B cell (primary cell): Measurements from ENCODE around the gene DCTN3. TPM values are rescaled to one million over a fixed set of nuclear protein-coding genes. Genes with fewer than 3 reads are reported as not detected.
"Not testable (repeated sequence)": the region's sequence is repeated elsewhere in the genome, so short reads cannot be mapped to it uniquely, and the experiment has no call there.

ENCODE experiments used
- ATAC-seq: fragments of 200-7000 bp; cut with Tn5 transposase; one replicate; pipeline ENCODE4 v1.10.0; 2021; ENCODE audit warnings: low read depth, mild to moderate bottlenecking, moderate number of reproducible peaks, moderate library complexity
- CTCF ChIA-PET: fragments of 350-600 bp; sonication (Branson Sonifier 250); formaldehyde crosslinking; loops from one replicate; lab custom pipeline; 2021; ENCODE audit warnings: antibody characterized with exemption, inconsistent platforms; lab: Charles Lee
- POLR2A ChIA-PET: fragments of 350-600 bp; sonication (Branson Sonifier 250); formaldehyde crosslinking; loops from one replicate; lab custom pipeline; 2021; ENCODE audit warnings: antibody characterized with exemption; lab: Charles Lee
- DNase-seq: peaks from one replicate; pipeline ENCODE4 v3.0.0; 2013
- H2AFZ ChIP-seq: 2 replicates; pipeline ENCODE4 v1.6.1; 2012; ENCODE audit warnings: mild to moderate bottlenecking, low read depth, low read length; ENCODE audit not compliant: insufficient read depth, poor library complexity, severe bottlenecking
- H3K27ac ChIP-seq, 2 donors: 1 replicate in 1 of 2; 2 replicates in 1 of 2; pipeline ENCODE4 v1.5.1; 2012 to 2013; ENCODE audit warnings: low read length in 2 of 2, mild to moderate bottlenecking in 2 of 2, moderate library complexity in 1 of 2
- H3K27me3 ChIP-seq, 4 experiments: fragments of 200-600 bp in 1 of 4; sonication (generic) in 1 of 4; replicated peaks in 1 of 4; 1 replicate in 2 of 4; 2 replicates in 2 of 4; pipeline versions ENCODE4 v1.6.1 to v1.7.0; 2013 to 2016; ENCODE audit warnings: low read length in 3 of 4, mild to moderate bottlenecking in 2 of 4, mixed read lengths in 1 of 4, moderate library complexity in 1 of 4; ENCODE audit not compliant: insufficient read depth in 4 of 4, control insufficient read depth in 3 of 4; ENCODE audit errors: control extremely low read depth in 1 of 4
- H3K36me3 ChIP-seq, 2 experiments: replicated peaks in 1 of 2; 1 replicate in 1 of 2; 2 replicates in 1 of 2; pipeline versions ENCODE4 v1.6.1 to v1.7.1; 2013; ENCODE audit warnings: low read length in 1 of 2; ENCODE audit not compliant: insufficient read depth in 2 of 2, control insufficient read depth in 1 of 2; ENCODE audit errors: control extremely low read depth in 1 of 2, extremely low read depth in 1 of 2
- H3K4me1 ChIP-seq, 2 donors: fragments of 200-600 bp in 1 of 2; sonication (generic) in 1 of 2; 1 replicate in 1 of 2; 2 replicates in 1 of 2; pipeline versions ENCODE4 v1.5.1 to v1.6.1; 2013 to 2017; ENCODE audit warnings: low read length in 2 of 2; ENCODE audit not compliant: control insufficient read depth in 2 of 2, insufficient read depth in 2 of 2
- H3K4me2 ChIP-seq: replicated peaks from 2 replicates; pipeline ENCODE3; 2012; ENCODE audit warnings: mild to moderate bottlenecking, low read depth, low read length; ENCODE audit not compliant: poor library complexity, severe bottlenecking
- H3K4me3 ChIP-seq, 5 experiments: fragments of 200-600 bp in 1 of 5; sonication (generic) in 1 of 5; 1 replicate in 3 of 5; 2 replicates in 2 of 5; pipeline versions ENCODE4 v1.5.1 to v1.7.0; 2011 to 2016; ENCODE audit warnings: low read length in 4 of 5, mild to moderate bottlenecking in 4 of 5, low read depth in 2 of 5, control low read depth in 1 of 5, moderate library complexity in 1 of 5; ENCODE audit not compliant: insufficient read depth in 1 of 5; ENCODE audit errors: control extremely low read depth in 1 of 5, extremely low read depth in 1 of 5
- H3K79me2 ChIP-seq: fragments of 200-600 bp; sonication (generic); one replicate; pipeline ENCODE4 v1.6.0; 2016; ENCODE audit warnings: low read length; ENCODE audit not compliant: control insufficient read depth, insufficient read depth
- H3K9ac ChIP-seq: fragments of 200-600 bp; sonication (generic); 2 replicates; pipeline ENCODE4 v1.6.1; 2017; ENCODE audit warnings: mild to moderate bottlenecking, low read length, moderate library complexity
- H3K9me3 ChIP-seq, 3 donors: one replicate each; pipeline versions ENCODE4 v1.6.1 to v1.7.1; 2013; ENCODE audit warnings: low read length in 2 of 3; ENCODE audit not compliant: control insufficient read depth in 2 of 3, insufficient read depth in 1 of 3; ENCODE audit errors: control extremely low read depth in 1 of 3
- H4K20me1 ChIP-seq: 2 replicates; pipeline ENCODE4 v1.6.0; 2012; ENCODE audit warnings: mild to moderate bottlenecking, low read length; ENCODE audit not compliant: insufficient read depth, control insufficient read depth, poor library complexity, severe bottlenecking
- H3K27ac Mint-ChIP-seq: one replicate; pipeline ENCODE4 v1.8.0; 2021; ENCODE audit warnings: mixed read lengths
- H3K27me3 Mint-ChIP-seq: one replicate; pipeline ENCODE4 v1.8.0; 2021; ENCODE audit warnings: mixed read lengths
- H3K4me1 Mint-ChIP-seq: one replicate; pipeline ENCODE4 v1.8.0; 2021; ENCODE audit warnings: mixed read lengths
- H3K4me3 Mint-ChIP-seq: one replicate; pipeline ENCODE4 v1.8.0; 2021; ENCODE audit warnings: mixed read lengths
- H3K9me3 Mint-ChIP-seq: one replicate; pipeline ENCODE4 v1.8.0; 2022; ENCODE audit warnings: mixed read lengths; ENCODE audit not compliant: insufficient read depth
- CTCF ChIP-seq: fragments of 200-600 bp; IDR thresholded peaks from one replicate; pipeline ENCODE4 v1.8.0; 2022; ENCODE audit warnings: antibody characterized with exemption, mild to moderate bottlenecking
- EZH2 ChIP-seq: IDR thresholded peaks from 2 replicates; pipeline ENCODE4 v1.6.1; 2012; ENCODE audit warnings: borderline replicate concordance, low read depth, mild to moderate bottlenecking, moderate library complexity, low read length; ENCODE audit not compliant: insufficient read depth, poor library complexity, severe bottlenecking
- WGBS: methylation state at CpG from one replicate; pipeline ENCODE4 v1.1.5; 2013; ENCODE audit warnings: missing lambda C conversion rate; ENCODE audit not compliant: insufficient coverage; 5-methylcytosine and 5-hydroxymethylcytosine counted together
- intact Hi-C: fragments of 100-400 bp; cut with micrococcal nuclease; formaldehyde crosslinking; loops from one replicate; pipeline ENCODE4 v1.10.0; 2022
- polyA plus RNA-seq: library from polyadenylated mRNA; depleted of rRNA; stranded (reverse); fragments of >200 nt; gene quantifications from 2 replicates; pipeline ENCODE4 v1.2.3, GENCODE V29; 2012
- total RNA-seq, 2 donors: library from RNA; stranded (reverse); fragments of 120-200 nt in 1 of 2; gene quantifications; 1 replicate in 1 of 2; 2 replicates in 1 of 2; pipeline versions ENCODE4 v1.2.3 to v1.2.4, GENCODE V29; 2013 to 2022

Gene DCTN3
- total and polyA plus RNA-seq, 2 donors (not counting 1 experiment from before 2014, with no cell fraction given): 48.2 to 75.0 TPM

GRCh38 chr9:34644766-34645314, 24.5 kb upstream of the DCTN3 start:
- H4K20me1 ChIP-seq: peaks cover 14% of the 10 kb centered on the region
- peaks cover 16 to 17% of the 10 kb centered on the region in 2 donors for H3K4me1 ChIP-seq
- H3K27me3 Mint-ChIP-seq: no peaks in the 10 kb centered on the region
- H3K27me3 ChIP-seq: no peaks in the 10 kb centered on the region
- no peak overlapping the region for H3K4me3 ChIP-seq
- CTCF ChIA-PET: interaction anchor here (1.9 kb wide), 1 partner anchor 11 kb away, joined by 11 read pairs; no protein-coding TSS in a partner anchor
- ATAC-seq (no peak), DNase-seq (no peak)
- H3K4me2 ChIP-seq: no peak overlapping the region
- no peaks in the 10 kb centered on the region for H3K9me3 ChIP-seq
- peaks cover 0 to 13% of the 10 kb centered on the region in 2 experiments for H3K36me3 ChIP-seq
- H3K27ac ChIP-seq: no peak overlapping the region
- no peak for TF ChIP-seq CTCF
- TF ChIP-seq EZH2: no peak
- H3K9ac ChIP-seq: no peak overlapping the region
- no peak overlapping the region for H2AFZ ChIP-seq
- POLR2A ChIA-PET: interaction anchor here (0.8 to 1.7 kb wide), 3 partner anchors 11 to 20 kb away, joined by 3 to 4 read pairs (median 3); no protein-coding TSS in a partner anchor
- H3K4me3 Mint-ChIP-seq: no peak overlapping the region
- H3K4me1 Mint-ChIP-seq: peaks cover 28% of the 10 kb centered on the region
- no peaks in the 10 kb centered on the region for H3K9me3 Mint-ChIP-seq
- intact Hi-C loops: no loop called here
- H3K79me2 ChIP-seq: peaks cover 19% of the 10 kb centered on the region
- H3K27ac Mint-ChIP-seq: no peak overlapping the region

- no peak overlapping the region for H3K9ac ChIP-seq
- no peaks in the 10 kb centered on the region for H3K36me3 ChIP-seq
- peaks cover 8% of the 10 kb centered on the region for H4K20me1 ChIP-seq
- Mint-ChIP-seq H3K4me3 (no peak overlapping the region), H3K27me3 (no peaks in the 10 kb centered on the region), H3K27ac (no peak overlapping the region), H3K9me3 (no peaks in the 10 kb centered on the region), H3K4me1 (peaks cover 24% of the 10 kb centered on the region)
- 100% methylated on average over 1 of the region's 1 CpG for WGBS
- H3K9me3 ChIP-seq: no peaks in the 10 kb centered on the region
- H3K79me2 ChIP-seq: peaks cover 11% of the 10 kb centered on the region
- H3K4me3 ChIP-seq: no peak overlapping the region
- ChIA-PET POLR2A (no interaction called here), CTCF (interaction anchor here (0.8 to 1.4 kb wide), 2 partner anchors 9 to 20 kb away, joined by 3 to 5 read pairs; partner anchors contain the start of gene CCL27)
- H2AFZ ChIP-seq: no peak overlapping the region
- H3K4me2 ChIP-seq: no peak overlapping the region
- no peaks in the 10 kb centered on the region for H3K27me3 ChIP-seq
- H3K27ac ChIP-seq: no peak overlapping the region
- intact Hi-C loops: no loop called here
- ATAC-seq (no peak), DNase-seq (no peak)
- peaks cover 18 to 24% of the 10 kb centered on the region in 2 donors for H3K4me1 ChIP-seq
- TF ChIP-seq CTCF: no peak
- TF ChIP-seq EZH2: no peak
These were observed 22.4 kb upstream of the DCTN3 start for GRCh38 chr9:34642679-34643078.

- whole genome bisulfite sequencing: 100% methylated on average over 3 of the region's 8 CpGs
- DNase-seq, H3K9ac ChIP-seq, H3K4me3 ChIP-seq, H3K27me3 ChIP-seq, H2AFZ ChIP-seq, H3K4me3 Mint-ChIP-seq, ATAC-seq, H3K27me3 Mint-ChIP-seq, H4K20me1 ChIP-seq, POLR2A ChIA-PET, H3K9me3 Mint-ChIP-seq, H3K36me3 ChIP-seq, H3K27ac ChIP-seq, H3K4me2 ChIP-seq, H3K9me3 ChIP-seq, intact Hi-C loops, H3K27ac Mint-ChIP-seq: not testable (repeated sequence)
- Histone ChIP-seq H3K79me2 (peaks cover 22% of the 10 kb centered on the region), H3K4me1 (peaks cover 16 to 30% of the 10 kb centered on the region in 2 donors)
- peaks cover 25% of the 10 kb centered on the region for H3K4me1 Mint-ChIP-seq
- CTCF ChIA-PET: interaction anchor here (0.6 to 8.4 kb wide), 4 partner anchors 19 to 500 kb away, joined by 3 to 75 read pairs (median 6); partner anchors contain the start of genes CCL27 and DCTN3
These were observed 19.0 kb upstream of the DCTN3 start for GRCh38 chr9:34639322-34639721.
